HG02970 (cell line): Measurements from ENCODE around the gene NMRAL1.

Experiments
- ATAC-seq: cut with Tn5 transposase; IDR thresholded peaks from one replicate; pipeline ENCODE4 v1.9.1; 2021; ENCODE audit warnings: mild to moderate bottlenecking, moderate library complexity, moderate number of reproducible peaks; ENCODE audit not compliant: unreplicated experiment, low FRiP score

The NMRAL1 gene

DNA sequence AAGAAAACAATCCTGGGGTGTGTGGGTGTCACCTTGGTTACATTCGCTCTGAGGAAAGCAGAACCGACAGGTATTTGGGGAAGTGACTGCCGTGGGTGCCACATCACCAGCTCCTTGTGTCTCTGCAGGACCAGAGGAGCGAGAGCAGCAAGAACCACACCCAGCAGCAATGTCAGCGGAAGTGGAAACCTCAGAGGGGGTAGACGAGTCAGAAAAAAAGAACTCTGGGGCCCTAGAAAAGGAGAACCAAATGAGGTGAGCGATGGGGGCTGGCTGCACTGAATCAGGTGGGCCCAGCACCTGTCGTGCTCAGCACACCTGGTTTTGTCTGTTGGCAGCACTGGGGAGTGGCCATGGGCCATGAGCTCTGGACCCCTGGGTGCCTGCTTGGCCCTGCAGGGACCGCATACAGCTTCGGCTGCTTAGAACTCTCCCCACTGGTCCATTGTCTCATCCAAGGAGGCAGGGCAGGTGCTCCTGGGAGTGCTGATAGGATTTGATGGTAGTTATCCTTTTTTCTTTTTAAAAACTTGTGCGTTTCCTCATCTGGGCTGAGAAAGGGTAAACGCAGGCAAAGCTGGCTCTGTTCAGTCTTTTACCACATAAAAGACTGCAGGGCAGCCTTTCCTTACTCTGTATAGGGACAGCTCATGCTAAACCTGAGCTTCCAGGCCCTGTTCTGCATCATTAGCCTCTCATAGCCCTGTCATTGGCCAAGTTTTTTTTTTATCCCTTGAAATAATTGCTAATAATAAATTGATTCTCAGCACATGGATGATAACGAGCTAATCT lies 31.1 kb upstream of the NMRAL1 start:
- peak; percentile 55 for ATAC-seq

DNA sequence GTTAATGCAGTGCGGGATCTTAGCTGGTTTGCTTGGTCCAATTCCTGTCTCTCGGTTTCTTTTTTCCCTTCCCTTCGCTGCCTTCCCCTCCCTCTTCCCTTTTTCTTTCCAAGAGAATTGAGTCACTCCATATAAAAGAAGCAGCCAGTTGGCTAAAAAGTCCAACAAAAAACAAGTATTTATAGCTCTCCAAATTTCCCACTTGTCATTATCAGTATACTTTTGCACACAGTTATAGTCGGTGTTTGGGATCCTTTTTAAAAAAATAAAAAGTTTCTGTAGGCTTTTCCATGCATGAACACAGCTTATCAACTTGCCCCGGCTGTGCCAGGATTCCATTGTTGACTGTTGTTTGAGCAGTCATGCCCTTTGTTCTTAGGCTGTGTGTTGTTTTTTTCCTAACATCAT lies 26.6 kb upstream of the NMRAL1 start:
- ATAC-seq, result no peak

- ATAC-seq, result no peak
Measured at GRCh38 chr16:4500272-4500671, 25.8 kb upstream of the NMRAL1 start.

DNA sequence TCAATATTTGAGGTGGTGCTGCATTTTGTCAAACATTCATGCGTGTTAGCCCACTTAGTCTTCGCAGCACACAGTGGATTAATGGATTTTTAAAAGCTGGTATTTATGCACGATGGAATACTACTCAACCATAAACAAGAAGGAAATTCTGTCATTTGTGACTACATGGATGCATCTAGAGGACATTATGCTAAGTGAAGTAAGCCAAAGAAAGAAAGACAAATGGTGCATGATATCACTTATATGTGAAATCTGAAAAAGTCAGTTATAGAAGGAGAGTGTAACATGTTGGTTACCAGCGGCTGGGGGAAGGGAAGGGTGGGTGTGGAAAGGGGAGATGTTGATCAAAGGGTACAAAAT lies 24.8 kb upstream of the NMRAL1 start:
- ATAC-seq, result no peak

GRCh38 chr16:4498546-4499195 lies 24.2 kb upstream of the NMRAL1 start:
- no peak for ATAC-seq

DNA sequence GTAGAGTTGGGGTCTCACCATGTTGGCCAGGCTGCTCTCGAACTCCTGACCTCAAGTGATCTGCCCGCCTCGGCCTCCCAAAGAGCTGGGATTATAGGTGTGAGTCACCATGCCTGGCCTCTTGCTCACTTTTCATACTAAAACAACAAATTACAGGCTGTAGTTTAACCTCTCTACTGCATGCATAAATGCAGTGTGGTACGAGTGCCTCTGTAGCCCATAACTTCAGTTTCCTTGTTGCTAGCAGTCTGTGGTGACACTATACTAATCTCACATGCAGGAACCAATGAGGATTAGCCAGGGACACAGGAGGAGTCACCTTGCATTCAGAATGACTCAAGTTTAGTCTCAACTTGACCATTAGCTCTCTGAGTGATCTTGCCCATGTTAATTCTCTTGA lies 21.9 kb upstream of the NMRAL1 start:
- ATAC-seq, result no peak

GRCh38 chr16:4495766-4496165 lies 21.3 kb upstream of the NMRAL1 start:
- no peak for ATAC-seq

GRCh38 chr16:4494746-4495490 lies 20.5 kb upstream of the NMRAL1 start:
- ATAC-seq, result no peak

- no peak for ATAC-seq
Measured at GRCh38 chr16:4491898-4492297, 17.5 kb upstream of the NMRAL1 start.

- ATAC-seq, result no peak
Measured at GRCh38 chr16:4489030-4489429, 14.6 kb upstream of the NMRAL1 start.

GRCh38 chr16:4488499-4488967 lies 14.1 kb upstream of the NMRAL1 start:
- ATAC-seq, result no peak

- no peak for ATAC-seq
Measured at GRCh38 chr16:4487955-4488498, 13.6 kb upstream of the NMRAL1 start.

DNA sequence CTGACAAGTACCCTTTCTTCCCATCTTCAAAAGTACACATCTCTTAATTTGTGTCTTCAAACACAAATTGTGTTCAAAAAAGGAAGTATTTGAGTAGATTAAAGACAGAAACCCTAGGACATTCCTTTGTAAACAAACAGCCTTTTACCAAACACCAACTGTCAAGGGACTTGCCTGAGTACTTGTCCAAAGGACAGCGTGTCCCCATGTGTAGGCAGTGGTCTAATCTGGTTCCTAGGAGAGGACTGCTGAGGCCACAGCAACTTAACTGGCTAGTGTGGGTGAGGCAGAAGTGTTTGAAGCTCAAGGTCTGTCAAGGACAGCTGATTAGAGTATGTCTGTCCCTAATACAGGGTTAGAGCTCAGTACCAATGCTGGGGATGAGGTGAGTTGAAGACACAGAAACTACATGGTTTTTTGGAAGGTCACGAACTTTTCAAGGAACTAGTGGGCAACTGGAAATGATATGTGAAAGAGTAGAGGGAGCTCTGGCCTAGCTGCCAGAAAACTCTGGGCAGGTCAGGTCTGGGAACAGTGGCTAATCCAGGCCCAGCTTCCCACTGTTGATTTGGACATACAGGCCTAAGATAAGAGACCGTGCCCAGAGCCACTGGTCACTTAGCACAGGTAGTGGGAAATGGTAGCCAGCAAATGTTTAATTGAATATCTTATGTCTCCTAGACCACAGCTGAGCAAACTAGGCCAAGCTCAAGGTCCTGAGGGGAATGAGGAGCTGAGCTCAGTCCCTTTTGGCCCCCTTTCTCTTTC lies 11.9 kb upstream of the NMRAL1 start:
- no peak for ATAC-seq

- ATAC-seq, result no peak
Measured at GRCh38 chr16:4481963-4482362, 7.5 kb upstream of the NMRAL1 start.

- no peak for ATAC-seq
Measured at GRCh38 chr16:4481526-4481925, 7.1 kb upstream of the NMRAL1 start.

GRCh38 chr16:4477966-4478365 lies 3.5 kb upstream of the NMRAL1 start:
- no peak for ATAC-seq

- peak; percentile 87 for ATAC-seq
Measured at GRCh38 chr16:4475880-4476788, 1.7 kb upstream of the NMRAL1 start, which contains the start of gene HMOX2. Gene HMOX2, plus strand, starts transcription at chr16:4476398. Its CDS starts 29,127 bp downstream, at chr16:4505525.

GRCh38 chr16:4472880-4473279 lies 1.5 kb downstream of the NMRAL1 start:
- no peak for ATAC-seq

GRCh38 chr16:4471869-4472268 lies 2.6 kb downstream of the NMRAL1 start:
- no peak for ATAC-seq
